A549 treated with AZD9567 at 1 μM for 4 hours (cell line): ENCODE results near the gene SIAH3. TPM values are rescaled to one million over a fixed set of nuclear protein-coding genes. Genes with fewer than 3 reads are reported as not detected.

ENCODE experiments used
- total RNA-seq: library from RNA; stranded (reverse); fragments of 200-300 nt; extraction: Qiagen RNA extraction; gene quantifications from 5 replicates; pipeline ENCODE4 v1.2.3, GENCODE V29; 2022; ENCODE audit not compliant: insufficient read depth

The SIAH3 gene
- not detected in 5 replicates for total RNA-seq

GRCh38 chr13:45851171-45851921 lies at the start of gene SIAH3:
SIAH3 (minus strand) TSS chr13:45851753; CDS start chr13:45851629, 124 bp downstream.

Other genes starting within 250 kb of the SIAH3 start
- gene ERICH6B, start 236.0 kb downstream of the SIAH3 start, total RNA-seq = not detected in 5 replicates
- gene CBY2, start 149.4 kb downstream of the SIAH3 start, total RNA-seq = not detected in 5 replicates
- gene ZC3H13, start 201.0 kb upstream of the SIAH3 start, total RNA-seq = 12.5 to 15.5 TPM (median 14.4 TPM) in 5 replicates